ENCODE measurements around the gene NPAS1.

DNA sequence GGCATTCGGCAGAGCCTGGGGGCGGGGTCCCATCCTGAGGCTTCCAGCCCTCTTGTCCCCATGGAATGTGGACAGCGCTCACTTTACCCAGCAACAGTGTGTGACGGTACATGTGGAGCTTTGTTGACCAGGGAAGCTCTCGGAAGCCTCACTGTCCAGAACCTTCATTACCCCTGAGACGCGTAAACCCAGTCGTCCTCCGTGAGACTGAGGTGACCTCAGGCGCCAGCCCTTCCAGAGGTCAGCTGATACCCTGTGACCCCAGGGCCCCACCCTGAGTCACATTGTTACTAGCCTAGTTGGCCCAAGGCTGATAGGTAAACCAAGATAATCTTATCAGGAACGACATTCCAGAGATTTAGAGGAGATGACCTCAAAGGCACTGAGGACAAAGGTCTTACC is 39.0 kb downstream of the NPAS1 start:
- no peak for TF ChIP-seq ZNF232 (CRISPR knock-in tag; IDR thresholded peaks at IDR 0.05; ENCODE audit: borderline replicate concordance)
- TF ChIP-seq, protein P1, sequence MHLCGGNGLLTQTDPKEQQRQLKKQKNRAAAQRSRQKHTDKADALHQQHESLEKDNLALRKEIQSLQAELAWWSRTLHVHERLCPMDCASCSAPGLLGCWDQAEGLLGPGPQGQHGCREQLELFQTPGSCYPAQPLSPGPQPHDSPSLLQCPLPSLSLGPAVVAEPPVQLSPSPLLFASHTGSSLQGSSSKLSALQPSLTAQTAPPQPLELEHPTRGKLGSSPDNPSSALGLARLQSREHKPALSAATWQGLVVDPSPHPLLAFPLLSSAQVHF (CRISPR knock-in tag; IDR thresholded peaks at IDR 0.05), result no peak
- no peak for TF ChIP-seq KLF9 (CRISPR knock-in tag; IDR thresholded peaks at IDR 0.05; ENCODE audit: low read depth)
- no peak for TF ChIP-seq ZFP82 (CRISPR knock-in tag; IDR thresholded peaks at IDR 0.05; ENCODE audit: borderline replicate concordance)
- TF ChIP-seq, protein P2, sequence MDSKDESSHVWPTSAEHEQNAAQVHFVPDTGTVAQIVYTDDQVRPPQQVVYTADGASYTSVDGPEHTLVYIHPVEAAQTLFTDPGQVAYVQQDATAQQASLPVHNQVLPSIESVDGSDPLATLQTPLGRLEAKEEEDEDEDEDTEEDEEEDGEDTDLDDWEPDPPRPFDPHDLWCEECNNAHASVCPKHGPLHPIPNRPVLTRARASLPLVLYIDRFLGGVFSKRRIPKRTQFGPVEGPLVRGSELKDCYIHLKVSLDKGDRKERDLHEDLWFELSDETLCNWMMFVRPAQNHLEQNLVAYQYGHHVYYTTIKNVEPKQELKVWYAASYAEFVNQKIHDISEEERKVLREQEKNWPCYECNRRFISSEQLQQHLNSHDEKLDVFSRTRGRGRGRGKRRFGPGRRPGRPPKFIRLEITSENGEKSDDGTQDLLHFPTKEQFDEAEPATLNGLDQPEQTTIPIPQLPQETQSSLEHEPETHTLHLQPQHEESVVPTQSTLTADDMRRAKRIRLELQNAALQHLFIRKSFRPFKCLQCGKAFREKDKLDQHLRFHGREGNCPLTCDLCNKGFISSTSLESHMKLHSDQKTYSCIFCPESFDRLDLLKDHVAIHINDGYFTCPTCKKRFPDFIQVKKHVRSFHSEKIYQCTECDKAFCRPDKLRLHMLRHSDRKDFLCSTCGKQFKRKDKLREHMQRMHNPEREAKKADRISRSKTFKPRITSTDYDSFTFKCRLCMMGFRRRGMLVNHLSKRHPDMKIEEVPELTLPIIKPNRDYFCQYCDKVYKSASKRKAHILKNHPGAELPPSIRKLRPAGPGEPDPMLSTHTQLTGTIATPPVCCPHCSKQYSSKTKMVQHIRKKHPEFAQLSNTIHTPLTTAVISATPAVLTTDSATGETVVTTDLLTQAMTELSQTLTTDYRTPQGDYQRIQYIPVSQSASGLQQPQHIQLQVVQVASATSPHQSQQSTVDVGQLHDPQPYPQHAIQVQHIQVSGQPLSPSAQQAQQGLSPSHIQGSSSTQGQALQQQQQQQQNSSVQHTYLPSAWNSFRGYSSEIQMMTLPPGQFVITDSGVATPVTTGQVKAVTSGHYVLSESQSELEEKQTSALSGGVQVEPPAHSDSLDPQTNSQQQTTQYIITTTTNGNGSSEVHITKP (CRISPR knock-in tag; IDR thresholded peaks at IDR 0.05; ENCODE audit: low read depth), result no peak
- TF ChIP-seq NRL (CRISPR knock-in tag; IDR thresholded peaks at IDR 0.05; ENCODE audit: borderline replicate concordance), result no peak
- TF ChIP-seq ZFP37 (CRISPR knock-in tag; IDR thresholded peaks at IDR 0.05; ENCODE audit: borderline replicate concordance), result no peak
- no peak for TF ChIP-seq SP2 (CRISPR knock-in tag; IDR thresholded peaks at IDR 0.05)
- TF ChIP-seq, protein P3, sequence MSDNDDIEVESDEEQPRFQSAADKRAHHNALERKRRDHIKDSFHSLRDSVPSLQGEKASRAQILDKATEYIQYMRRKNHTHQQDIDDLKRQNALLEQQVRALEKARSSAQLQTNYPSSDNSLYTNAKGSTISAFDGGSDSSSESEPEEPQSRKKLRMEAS (IDR thresholded peaks at IDR 0.05), result no peak
